Right renal cortex interstitium (tissue), 3 donors: ENCODE results near the gene ZMIZ1. TPM values are rescaled to one million over a fixed set of nuclear protein-coding genes. Genes with fewer than 3 reads are reported as not detected.
"Not testable (repeated sequence)": the region's sequence is repeated elsewhere in the genome, so short reads cannot be mapped to it uniquely, and the experiment has no call there.

Experiments
- DNase-seq, 3 donors: peaks; one replicate each; pipeline ENCODE4 v3.0.0-alpha.2; 2013; ENCODE audit warnings: low read depth in 3 of 3, low spot score in 2 of 3
- polyA plus RNA-seq, 3 donors: library from polyadenylated mRNA; unstranded; fragments of 120-200 nt; gene quantifications; one replicate each; pipeline ENCODE4 v1.2.1, GENCODE V29; 2013; ENCODE audit not compliant: insufficient read length in 3 of 3

ZMIZ1 gene
- polyA plus RNA-seq, 3 donors, result 59.3 to 61.1 (median 61.0) TPM

GRCh38 chr10:79269969-79270368, 201.2 kb downstream of the ZMIZ1 start:
- DNase-seq, result no peak

- DNase-seq, result no peak
Observed at GRCh38 chr10:79270466-79271246, 201.9 kb downstream of the ZMIZ1 start.

GRCh38 chr10:79272353-79272752, 203.6 kb downstream of the ZMIZ1 start:
- DNase-seq, result no peak

- DNase-seq, result no peak
Observed at GRCh38 chr10:79273604-79274003, 204.8 kb downstream of the ZMIZ1 start.

GRCh38 chr10:79274279-79275104, 205.7 kb downstream of the ZMIZ1 start:
- DNase-seq, result no peak

GRCh38 chr10:79275105-79275430, 206.3 kb downstream of the ZMIZ1 start:
- no peak for DNase-seq

GRCh38 chr10:79275431-79275851, 206.7 kb downstream of the ZMIZ1 start:
- DNase-seq, result no peak

GRCh38 chr10:79277579-79278269, 209.0 kb downstream of the ZMIZ1 start:
- DNase-seq, result no peak

GRCh38 chr10:79279047-79279446, 210.3 kb downstream of the ZMIZ1 start:
- DNase-seq, result not testable (repeated sequence)

GRCh38 chr10:79280956-79281355, 212.2 kb downstream of the ZMIZ1 start:
- no peak for DNase-seq

GRCh38 chr10:79282388-79282787, 213.6 kb downstream of the ZMIZ1 start:
- no peak for DNase-seq

GRCh38 chr10:79283616-79284015, 214.8 kb downstream of the ZMIZ1 start:
- DNase-seq, result no peak

GRCh38 chr10:79284158-79284871, 215.5 kb downstream of the ZMIZ1 start:
- no peak for DNase-seq

- no peak for DNase-seq
Observed at GRCh38 chr10:79285315-79286197, 216.8 kb downstream of the ZMIZ1 start.

GRCh38 chr10:79286318-79286951, 217.7 kb downstream of the ZMIZ1 start:
- no peak for DNase-seq

- DNase-seq, result no peak
Observed at GRCh38 chr10:79287973-79288723, 219.4 kb downstream of the ZMIZ1 start.

GRCh38 chr10:79289801-79290200, 221.0 kb downstream of the ZMIZ1 start:
- no peak for DNase-seq

GRCh38 chr10:79292026-79292766, 223.4 kb downstream of the ZMIZ1 start:
- no peak for DNase-seq
